Measurements from ENCODE around the gene TRIM44. TPM values are rescaled to one million over a fixed set of nuclear protein-coding genes. Genes with fewer than 3 reads are reported as not detected.

Gene TRIM44
- total RNA-seq, 1 donor = 21.2 TPM

DNA sequence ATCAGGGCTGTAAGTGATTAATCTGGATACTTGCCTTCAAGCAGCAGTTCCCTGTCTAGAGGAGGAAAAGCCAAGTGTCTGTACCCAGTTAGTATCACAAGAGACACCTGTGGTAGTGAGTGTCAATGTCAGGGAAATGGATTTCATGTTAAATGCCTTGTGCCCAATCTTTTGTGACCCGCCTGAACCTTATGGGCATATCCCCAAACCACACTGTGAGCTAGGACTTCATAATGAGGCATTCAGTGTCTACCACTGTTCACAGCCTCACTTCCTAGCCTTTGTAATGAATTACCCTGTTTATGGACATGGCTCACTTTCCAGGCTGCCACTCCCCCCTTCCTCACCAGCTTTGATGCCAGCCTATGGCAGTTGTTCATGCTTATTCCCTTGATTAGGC, 125.1 kb downstream of the TRIM44 start:
- Histone ChIP-seq H3K27me3 (ENCODE audit: insufficient read depth, low read length) (no peaks in the 10 kb centered on the region), H3K4me1 (ENCODE audit: insufficient read depth, low read length) (no peaks in the 10 kb centered on the region), H3K4me3 (ENCODE audit: low read length) (no peak overlapping the region), H3K9me3 (ENCODE audit: low read depth, low read length) (no peaks in the 10 kb centered on the region)

DNA sequence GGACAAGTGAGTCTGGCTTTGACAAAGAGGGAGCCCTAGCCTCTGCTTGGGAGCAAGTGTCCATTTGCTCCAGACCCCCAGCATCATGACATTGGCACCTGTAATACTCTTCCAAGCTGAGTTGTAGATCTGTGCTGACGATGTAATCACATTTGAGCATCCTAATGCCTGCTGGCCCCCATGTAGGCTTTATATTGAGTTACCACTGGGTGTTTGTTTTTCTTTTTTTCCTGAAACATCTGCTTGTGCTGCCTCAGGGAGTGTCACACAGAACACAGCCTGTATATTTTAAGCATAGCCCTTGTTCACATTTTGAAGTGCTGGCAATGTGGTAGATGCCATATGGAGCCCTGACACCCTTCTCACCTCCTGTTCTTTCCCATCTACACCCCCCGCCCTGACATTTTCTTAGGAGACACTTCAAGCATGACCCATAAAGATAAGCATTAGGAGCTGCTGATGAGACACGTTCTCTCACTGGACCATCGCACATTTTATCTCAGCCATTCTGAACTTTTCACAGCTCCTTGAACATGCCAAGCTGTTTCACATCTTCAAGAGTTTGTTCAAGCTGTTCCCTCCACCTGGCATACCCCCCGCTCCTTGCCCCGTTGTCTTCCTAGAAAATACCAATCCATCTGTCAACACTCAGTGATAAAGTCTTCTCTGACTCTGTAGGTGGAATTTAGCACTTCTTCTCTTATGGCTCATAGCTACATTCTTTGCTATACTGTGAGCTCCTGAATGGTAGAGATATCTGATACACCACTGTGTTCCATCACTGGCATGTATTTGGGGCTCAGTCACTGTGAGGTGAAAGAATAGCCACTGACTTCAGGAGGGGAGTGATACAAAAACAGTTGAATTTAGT, 128.7 kb downstream of the TRIM44 start:
- Histone ChIP-seq H3K9me3 (ENCODE audit: low read depth, low read length) (no peaks in the 10 kb centered on the region), H3K4me1 (ENCODE audit: insufficient read depth, low read length) (no peaks in the 10 kb centered on the region), H3K4me3 (ENCODE audit: low read length) (no peak overlapping the region), H3K27me3 (ENCODE audit: insufficient read depth, low read length) (no peaks in the 10 kb centered on the region)

DNA sequence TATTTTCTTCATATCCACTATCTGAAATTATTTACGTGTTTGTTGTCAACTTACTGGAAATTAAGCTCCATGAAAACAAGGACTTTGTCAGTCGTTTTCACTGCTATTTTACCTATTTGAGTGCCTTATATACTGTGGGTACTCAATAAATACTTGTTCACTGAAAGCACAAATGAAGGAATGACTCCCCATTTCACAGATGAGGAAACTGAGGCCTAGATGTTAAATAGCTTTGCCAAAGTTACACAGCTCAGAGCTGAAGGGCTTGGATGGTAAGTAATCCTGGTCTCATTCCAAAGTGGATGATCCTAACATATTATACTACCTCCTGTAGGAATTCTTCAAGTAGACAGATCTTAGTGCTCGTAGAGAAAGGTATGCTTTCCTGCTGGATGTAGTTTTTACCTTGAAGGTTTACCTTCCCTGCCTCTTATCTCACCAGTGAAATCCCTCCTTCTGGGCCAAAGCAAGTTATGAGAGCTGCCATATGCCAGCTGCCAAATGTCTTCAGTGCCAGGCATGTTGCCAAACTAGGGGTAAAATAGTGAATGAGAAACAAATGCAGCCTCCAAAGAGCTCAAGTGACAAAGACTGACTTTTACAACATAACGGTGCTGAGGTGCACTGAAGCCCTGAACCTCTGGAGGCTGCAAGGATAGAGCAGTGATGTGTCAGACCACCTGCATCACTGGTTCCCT, 129.7 kb downstream of the TRIM44 start:
- H3K4me3 ChIP-seq (ENCODE audit: low read length) = no peak overlapping the region

DNA sequence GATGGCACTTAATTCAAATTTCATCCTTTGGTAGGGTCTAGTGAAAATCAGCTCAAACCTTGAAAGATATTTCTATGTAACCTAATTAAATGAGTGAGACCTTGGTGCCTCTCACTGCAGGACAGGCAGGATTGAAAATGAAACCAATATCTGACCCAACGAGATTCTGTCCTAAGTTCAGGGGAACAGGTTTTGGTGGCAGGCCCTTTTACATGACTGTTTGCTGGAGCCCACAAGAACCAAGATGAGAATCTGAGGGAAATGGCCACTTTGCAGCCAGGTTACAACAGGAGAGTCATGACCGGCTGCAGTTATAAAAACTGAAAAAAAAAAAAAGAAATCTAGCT, 130.2 kb downstream of the TRIM44 start:
- no peaks in the 10 kb centered on the region for H3K9me3 ChIP-seq (ENCODE audit: low read depth, low read length)
- no peaks in the 10 kb centered on the region for H3K4me1 ChIP-seq (ENCODE audit: insufficient read depth, low read length)
- H3K27me3 ChIP-seq (ENCODE audit: insufficient read depth, low read length) = no peaks in the 10 kb centered on the region
- H3K4me3 ChIP-seq (ENCODE audit: low read length) = no peak overlapping the region

More for the DNA sequence above, 129.7 kb downstream of the TRIM44 start:
- Histone ChIP-seq H3K27me3 (ENCODE audit: insufficient read depth, low read length) (no peaks in the 10 kb centered on the region), H3K9me3 (ENCODE audit: low read depth, low read length) (no peaks in the 10 kb centered on the region), H3K4me1 (ENCODE audit: insufficient read depth, low read length) (no peaks in the 10 kb centered on the region)

DNA sequence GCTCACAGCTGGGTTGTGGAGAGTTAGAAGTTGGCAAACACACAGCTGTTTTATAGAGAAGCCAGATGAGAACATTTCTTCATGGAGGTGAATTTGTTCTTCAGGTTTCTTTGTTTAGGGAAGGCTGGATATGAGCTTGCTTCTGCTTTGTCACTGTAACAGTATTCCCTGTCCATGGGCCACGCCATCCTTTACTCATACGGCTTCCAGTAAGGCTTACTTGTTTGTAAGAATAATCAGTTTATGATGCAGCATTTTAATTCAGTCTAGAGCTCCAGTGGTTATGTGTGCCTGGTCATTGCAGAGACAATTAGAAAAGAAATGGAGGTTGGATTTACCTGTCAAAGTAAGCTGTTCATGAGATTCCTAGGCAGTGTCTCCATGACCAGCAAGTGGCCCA, 131.8 kb downstream of the TRIM44 start:
- H3K27me3 ChIP-seq (ENCODE audit: insufficient read depth, low read length) = no peaks in the 10 kb centered on the region
- H3K4me3 ChIP-seq (ENCODE audit: low read length) = no peak overlapping the region
- no peaks in the 10 kb centered on the region for H3K9me3 ChIP-seq (ENCODE audit: low read depth, low read length)
- H3K4me1 ChIP-seq (ENCODE audit: insufficient read depth, low read length) = no peaks in the 10 kb centered on the region

DNA sequence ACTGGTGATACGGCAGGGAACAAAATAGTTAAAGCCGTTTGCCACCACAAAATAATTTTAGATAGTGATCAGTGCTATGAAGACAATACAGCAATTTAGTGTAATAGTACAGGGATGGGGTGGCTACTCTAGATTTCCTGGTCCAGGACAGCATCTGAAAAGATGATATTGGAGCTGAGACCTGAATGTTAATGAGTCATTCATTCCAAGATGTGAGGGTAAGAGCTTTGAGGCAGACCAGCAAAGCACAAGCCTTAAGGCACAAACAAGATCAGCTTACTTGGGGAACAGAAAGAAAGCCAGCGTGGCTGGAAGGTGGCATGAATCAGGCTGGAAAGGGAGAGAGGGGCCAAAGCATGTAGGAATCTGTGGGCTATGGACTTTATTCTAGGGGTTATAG, 132.3 kb downstream of the TRIM44 start:
- Histone ChIP-seq H3K9me3 (ENCODE audit: low read depth, low read length) (no peaks in the 10 kb centered on the region), H3K27me3 (ENCODE audit: insufficient read depth, low read length) (no peaks in the 10 kb centered on the region), H3K4me1 (ENCODE audit: insufficient read depth, low read length) (no peaks in the 10 kb centered on the region), H3K4me3 (ENCODE audit: low read length) (no peak overlapping the region)

DNA sequence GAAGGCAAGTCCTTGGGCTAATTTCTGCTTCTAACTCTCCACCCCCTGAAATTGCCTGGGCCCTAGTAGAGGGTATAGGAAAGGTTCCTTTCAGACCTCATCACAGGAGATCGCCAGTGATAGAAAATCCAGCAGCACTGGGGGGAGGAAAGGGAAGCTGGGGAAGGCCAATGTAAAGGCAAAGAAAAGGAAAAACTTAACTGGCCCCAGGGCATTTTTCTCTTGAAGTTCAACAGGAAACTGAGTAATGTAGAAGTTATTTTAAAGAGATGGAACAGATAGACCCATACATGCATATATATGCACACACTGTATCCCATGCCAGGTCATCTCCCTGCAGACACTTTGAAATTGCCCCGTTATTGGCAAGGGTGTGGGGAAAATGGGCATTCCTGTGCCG, 134.0 kb downstream of the TRIM44 start:
- Histone ChIP-seq H3K4me3 (ENCODE audit: low read length) (no peak overlapping the region), H3K27me3 (ENCODE audit: insufficient read depth, low read length) (no peaks in the 10 kb centered on the region), H3K4me1 (ENCODE audit: insufficient read depth, low read length) (peaks cover 8% of the 10 kb centered on the region), H3K9me3 (ENCODE audit: low read depth, low read length) (no peaks in the 10 kb centered on the region)

DNA sequence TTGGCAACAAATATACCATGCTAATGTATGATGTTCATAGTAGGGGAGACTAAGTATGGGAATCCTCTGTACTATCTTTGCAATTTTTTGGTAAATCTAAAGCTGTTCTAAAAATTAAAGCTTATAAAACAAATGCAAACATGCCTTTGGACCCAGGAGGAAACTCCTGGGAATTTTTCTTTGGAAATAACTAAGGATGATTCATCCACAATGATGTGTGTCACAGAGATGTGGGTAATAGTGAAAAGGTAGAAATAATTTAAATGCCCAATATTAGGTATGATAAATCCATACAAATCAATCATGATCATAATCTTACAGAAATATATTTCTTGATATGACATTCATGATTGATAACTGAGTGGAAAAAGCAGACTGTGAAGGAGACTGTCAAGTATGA, 135.8 kb downstream of the TRIM44 start:
- Histone ChIP-seq H3K27me3 (ENCODE audit: insufficient read depth, low read length) (no peaks in the 10 kb centered on the region), H3K4me1 (ENCODE audit: insufficient read depth, low read length) (peaks cover 8% of the 10 kb centered on the region), H3K9me3 (ENCODE audit: low read depth, low read length) (no peaks in the 10 kb centered on the region), H3K4me3 (ENCODE audit: low read length) (no peak overlapping the region)

DNA sequence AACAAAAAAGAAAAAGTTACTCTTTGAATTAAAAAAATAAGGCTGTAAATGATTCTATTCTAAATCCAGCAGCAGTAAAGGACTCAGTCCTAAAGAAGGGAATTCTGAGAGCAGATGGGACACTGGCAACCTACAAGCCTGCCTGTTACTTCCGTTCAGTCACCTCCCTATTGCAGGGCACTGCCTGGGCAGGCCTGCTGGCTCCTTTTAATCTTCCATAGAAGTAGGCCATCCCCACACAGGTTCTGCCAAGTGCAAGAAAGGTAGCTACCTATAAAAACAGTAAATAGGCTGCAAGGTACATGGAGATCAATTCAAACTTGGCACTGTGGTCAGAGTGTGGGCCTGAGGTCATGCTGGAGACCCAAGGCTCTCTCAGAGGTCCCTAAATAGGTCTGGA, 136.4 kb downstream of the TRIM44 start:
- Histone ChIP-seq H3K27me3 (ENCODE audit: insufficient read depth, low read length) (no peaks in the 10 kb centered on the region), H3K4me1 (ENCODE audit: insufficient read depth, low read length) (peaks cover 8% of the 10 kb centered on the region), H3K4me3 (ENCODE audit: low read length) (no peak overlapping the region), H3K9me3 (ENCODE audit: low read depth, low read length) (no peaks in the 10 kb centered on the region)

DNA sequence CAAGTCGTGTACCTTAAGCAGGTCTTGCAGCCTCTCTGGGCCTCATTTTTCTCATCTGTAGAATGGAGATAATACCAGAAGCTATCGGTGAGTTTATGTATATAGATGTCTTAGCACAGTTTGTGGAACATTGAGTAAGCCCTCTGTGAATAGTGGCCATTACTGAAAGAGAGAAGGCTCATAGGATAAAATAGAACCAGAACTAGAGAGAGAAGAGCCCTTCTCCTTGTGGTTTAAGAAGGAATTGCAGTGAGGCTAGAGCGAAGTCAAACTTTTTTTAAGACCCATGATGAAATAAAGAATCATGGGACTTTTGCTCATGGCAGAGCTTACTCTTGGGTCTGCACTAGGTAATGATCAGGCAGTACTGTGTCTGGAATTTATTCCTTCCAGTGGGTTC, 137.1 kb downstream of the TRIM44 start:
- H3K4me1 ChIP-seq (ENCODE audit: insufficient read depth, low read length) = peaks cover 8% of the 10 kb centered on the region
- no peaks in the 10 kb centered on the region for H3K27me3 ChIP-seq (ENCODE audit: insufficient read depth, low read length)
- H3K4me3 ChIP-seq (ENCODE audit: low read length) = no peak overlapping the region
- H3K9me3 ChIP-seq (ENCODE audit: low read depth, low read length) = no peaks in the 10 kb centered on the region

DNA sequence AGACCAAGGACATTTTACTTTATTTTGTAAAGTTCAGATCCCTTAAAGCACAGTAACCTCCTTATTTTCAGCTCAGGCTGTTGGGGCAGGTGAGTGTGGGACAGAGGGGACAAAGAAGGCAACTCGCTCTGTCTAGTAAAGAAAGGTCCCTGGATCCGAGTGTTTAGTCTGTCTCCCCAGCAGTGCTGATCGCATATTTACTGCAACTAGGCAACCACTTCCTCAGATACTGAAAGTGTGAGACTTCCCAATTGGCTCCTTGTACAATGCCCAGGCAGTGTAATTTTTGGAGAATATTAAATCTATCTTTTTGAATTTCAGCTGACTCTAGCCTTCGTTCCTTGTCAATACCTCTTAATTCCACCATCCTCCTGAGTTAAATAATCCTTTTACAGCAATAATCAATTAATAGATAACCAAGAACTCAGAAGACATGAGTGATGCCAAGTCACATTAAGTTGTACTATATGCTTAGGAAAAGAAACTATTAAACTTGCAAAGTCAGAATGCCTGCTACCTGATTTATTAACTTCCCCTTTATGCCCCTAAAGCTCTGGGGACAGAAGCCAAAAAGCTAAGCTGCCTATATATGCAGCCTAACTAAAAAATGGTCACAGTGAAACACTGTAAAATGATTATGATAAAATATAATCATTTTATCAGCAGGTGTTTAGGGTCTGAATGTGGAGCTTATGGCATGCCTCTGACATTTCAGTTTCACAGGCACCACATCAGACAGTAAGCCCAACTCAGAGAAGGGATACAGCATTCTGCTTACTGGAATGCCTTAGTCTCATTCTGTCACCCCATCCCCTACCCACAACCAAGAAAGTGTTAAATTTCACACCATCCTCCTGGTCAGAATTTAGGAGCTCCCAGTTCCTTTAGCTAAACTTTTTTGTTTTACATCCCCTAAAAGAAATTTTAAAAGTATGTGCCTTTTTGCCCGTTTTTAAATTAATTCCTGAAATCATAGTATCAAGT, 138.7 kb downstream of the TRIM44 start:
- Histone ChIP-seq H3K27me3 (ENCODE audit: insufficient read depth, low read length) (no peaks in the 10 kb centered on the region), H3K4me1 (ENCODE audit: insufficient read depth, low read length) (peaks cover 8% of the 10 kb centered on the region), H3K4me3 (ENCODE audit: low read length) (no peak overlapping the region), H3K9me3 (ENCODE audit: low read depth, low read length) (no peaks in the 10 kb centered on the region)

DNA sequence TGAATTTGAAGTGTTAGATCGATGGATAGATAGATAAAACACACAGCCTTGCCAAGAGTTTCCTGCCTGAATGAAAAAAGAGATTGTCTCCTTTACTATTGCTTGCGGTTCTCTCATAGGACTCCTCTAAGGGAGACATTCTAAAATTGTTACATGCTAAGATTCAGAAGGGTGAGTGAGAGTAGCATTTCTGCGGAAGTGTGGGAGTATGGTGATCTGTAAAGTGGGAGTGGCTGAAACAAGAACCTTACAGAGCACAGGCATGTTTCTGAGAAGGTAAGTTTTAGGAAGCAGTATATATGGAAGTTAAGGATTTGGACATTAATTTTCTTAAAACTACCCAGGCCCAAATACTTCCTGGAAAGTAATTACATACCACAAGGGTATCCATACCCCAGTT, 139.6 kb downstream of the TRIM44 start:
- Histone ChIP-seq H3K27me3 (ENCODE audit: insufficient read depth, low read length) (no peaks in the 10 kb centered on the region), H3K9me3 (ENCODE audit: low read depth, low read length) (no peaks in the 10 kb centered on the region), H3K4me1 (ENCODE audit: insufficient read depth, low read length) (peaks cover 8% of the 10 kb centered on the region), H3K4me3 (ENCODE audit: low read length) (no peak overlapping the region)

DNA sequence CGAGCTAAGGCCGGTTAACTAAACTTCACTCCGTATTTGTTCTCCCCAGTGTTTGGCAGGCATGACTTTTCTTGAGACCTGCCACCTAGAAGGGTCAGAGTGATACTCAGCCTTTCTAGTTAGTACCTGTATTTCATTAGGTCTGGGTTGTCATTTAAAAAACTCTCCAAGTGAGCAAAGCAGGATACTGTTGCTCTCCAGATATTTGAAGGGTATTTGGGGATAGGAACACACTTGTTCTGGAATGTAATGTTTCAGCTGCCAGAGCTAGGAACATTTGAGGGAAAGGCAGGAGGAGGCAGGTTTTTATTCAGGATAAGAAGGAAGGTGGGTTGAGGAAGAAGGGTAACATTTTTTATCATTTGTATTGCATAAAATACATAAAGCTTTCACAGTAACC, 140.1 kb downstream of the TRIM44 start:
- Histone ChIP-seq H3K27me3 (ENCODE audit: insufficient read depth, low read length) (no peaks in the 10 kb centered on the region), H3K9me3 (ENCODE audit: low read depth, low read length) (no peaks in the 10 kb centered on the region), H3K4me3 (ENCODE audit: low read length) (no peak overlapping the region), H3K4me1 (ENCODE audit: insufficient read depth, low read length) (peaks cover 8% of the 10 kb centered on the region)

DNA sequence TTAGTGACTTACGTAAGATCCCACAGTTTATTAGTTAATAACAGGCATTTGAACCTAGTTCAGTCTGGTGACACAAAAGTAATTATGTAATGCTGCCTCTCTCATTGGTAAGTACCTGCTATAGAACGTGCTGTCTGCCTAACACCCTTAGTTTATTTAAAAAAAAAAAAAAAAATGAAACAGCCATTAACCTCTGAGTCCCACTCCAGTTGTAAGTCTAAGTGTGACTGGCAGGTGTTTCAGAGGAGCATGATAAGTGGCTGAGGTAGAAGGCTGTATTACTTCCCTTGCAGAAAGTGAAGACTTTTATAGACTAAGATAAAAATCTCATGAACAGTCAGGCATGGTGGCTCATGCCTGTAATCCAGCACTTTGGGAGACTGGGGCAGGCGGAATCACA, 140.5 kb downstream of the TRIM44 start:
- Histone ChIP-seq H3K9me3 (ENCODE audit: low read depth, low read length) (no peaks in the 10 kb centered on the region), H3K4me1 (ENCODE audit: insufficient read depth, low read length) (peaks cover 8% of the 10 kb centered on the region), H3K4me3 (ENCODE audit: low read length) (no peak overlapping the region), H3K27me3 (ENCODE audit: insufficient read depth, low read length) (no peaks in the 10 kb centered on the region)

Measured in mononuclear cell (primary cell).